Measurements from ENCODE around the gene CKAP2L.

- TF ChIP-seq EZH2 (IDR thresholded peaks at IDR 0.05; ENCODE audit: borderline replicate concordance, low read depth, low read length, severe bottlenecking), result no peak
- TF ChIP-seq CTCF (IDR thresholded peaks at IDR 0.05; ENCODE audit: extremely low read depth in 1 of 2, insufficient read depth in 1 of 2, low read depth in 1 of 2, low read length in 2 of 2), result no peak
- no peak for TF ChIP-seq MYC (IDR thresholded peaks at IDR 0.05; ENCODE audit: low read depth, low read length)
Measured at GRCh38 chr2:112811276-112811831, 46.9 kb upstream of the CKAP2L start.

All from endothelial cell of umbilical vein (primary cell).